NCI-H1092 treated with DMSO at 0.1 percent for 48 hours (cell line): ENCODE results near the gene SUSD3.

Experiments used
- DNase-seq: peaks from one replicate; lab custom pipeline; 2025; lab: John Stamatoyannopoulos, UW

The SUSD3 gene

DNA sequence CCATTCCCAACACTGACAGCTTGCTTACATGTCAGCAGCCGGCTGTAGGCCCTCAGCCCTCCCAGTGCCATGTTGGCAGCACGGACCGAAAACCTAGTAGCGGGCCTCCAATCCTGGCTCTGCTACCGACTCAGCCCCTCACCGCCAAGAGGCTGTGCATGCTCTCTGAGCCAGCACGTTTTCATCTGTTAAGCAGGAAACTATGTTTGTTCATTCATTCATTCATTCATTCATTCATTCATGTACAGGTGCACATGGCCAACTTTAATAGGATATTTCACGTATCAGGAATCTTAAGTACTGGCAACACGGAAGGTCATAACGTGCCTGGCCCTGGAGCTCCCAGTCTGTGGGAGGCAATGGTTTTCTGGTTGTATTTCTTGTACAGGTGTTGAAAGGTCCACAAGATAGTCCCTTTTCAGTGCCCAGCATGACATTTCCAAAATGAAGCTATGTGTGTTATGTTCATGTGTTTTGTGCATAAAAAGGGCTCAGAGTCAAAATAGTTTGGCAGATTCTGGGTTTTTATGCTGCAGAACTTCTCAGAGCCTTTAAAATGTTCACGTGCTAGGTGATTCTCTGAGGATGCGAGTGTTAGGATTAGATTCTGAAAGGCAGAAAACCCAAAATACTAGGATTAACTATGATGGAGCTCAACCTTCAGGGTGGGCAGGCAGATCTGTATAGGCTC, 17.7 kb downstream of the SUSD3 start:
- DNase-seq: no peak

DNA sequence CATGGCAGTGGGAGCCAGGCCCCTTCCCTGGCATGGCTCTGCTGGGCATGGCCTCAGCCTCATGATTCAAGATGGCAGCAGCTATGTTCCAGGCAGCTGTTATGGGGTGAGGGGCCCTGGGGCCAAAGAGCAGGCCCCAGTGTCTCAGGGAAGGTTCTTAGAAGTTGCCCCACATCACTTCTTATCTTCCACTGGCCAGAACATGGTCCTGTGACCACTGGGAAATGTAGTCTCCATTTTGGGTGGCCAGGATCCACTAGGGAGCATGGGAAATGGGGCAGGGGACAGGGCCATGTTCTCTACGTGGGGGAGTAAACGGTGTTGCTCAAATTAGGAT, 18.3 kb downstream of the SUSD3 start:
- no peak for DNase-seq

DNA sequence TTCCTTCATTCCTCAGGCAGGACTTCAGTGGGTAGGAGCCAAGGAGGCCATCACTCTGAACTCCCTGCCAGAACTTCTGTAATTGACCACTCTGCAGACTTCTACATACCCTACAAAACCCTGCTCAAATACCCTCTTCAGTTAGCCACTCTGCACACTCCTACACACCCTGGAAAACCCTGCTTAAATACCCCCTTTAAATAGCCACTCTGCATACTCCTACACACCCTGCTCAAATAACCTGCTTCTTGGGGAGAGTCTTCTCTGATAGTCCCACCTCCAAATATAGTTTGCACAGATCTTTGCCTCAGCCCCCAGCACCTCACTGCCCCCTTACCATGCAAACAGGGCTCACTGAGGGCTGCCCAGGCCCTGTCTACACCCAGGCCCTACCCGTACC, 18.9 kb downstream of the SUSD3 start:
- DNase-seq: no peak

DNA sequence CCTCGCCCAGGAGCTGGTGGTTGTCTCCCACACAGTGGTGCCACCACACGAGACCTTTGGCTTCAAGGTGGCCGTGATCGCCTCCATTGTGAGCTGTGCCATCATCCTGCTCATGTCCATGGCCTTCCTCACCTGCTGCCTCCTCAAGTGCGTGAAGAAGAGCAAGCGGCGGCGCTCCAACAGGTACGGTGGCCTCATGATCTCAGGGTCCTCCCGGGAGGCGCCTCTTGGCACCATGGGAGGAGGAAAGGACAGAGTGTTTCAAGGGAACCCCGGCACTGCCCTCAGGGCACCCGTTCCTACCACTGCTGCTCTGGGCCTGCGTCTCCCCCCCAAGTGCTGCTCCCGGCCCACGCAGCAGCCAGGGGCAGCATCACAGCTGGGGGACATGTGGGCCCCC, 19.3 kb downstream of the SUSD3 start:
- no peak for DNase-seq

DNA sequence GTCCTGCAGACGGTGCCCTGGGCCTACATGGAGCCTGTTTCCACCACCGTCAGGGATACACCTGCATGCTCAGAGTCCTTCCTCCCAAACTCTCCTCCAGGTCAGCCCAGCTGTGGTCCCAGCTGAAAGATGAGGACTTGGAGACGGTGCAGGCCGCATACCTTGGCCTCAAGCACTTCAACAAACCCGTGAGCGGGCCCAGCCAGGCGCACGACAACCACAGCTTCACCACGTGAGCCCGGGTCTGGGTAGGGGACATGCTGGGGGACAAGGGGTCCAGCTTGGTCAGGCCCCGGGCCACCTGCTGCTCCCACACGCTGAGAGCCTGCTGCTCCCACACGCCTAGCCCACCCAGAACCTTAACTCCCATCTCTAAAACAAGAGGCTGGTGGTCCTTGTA, 20.9 kb downstream of the SUSD3 start:
- DNase-seq: no peak

DNA sequence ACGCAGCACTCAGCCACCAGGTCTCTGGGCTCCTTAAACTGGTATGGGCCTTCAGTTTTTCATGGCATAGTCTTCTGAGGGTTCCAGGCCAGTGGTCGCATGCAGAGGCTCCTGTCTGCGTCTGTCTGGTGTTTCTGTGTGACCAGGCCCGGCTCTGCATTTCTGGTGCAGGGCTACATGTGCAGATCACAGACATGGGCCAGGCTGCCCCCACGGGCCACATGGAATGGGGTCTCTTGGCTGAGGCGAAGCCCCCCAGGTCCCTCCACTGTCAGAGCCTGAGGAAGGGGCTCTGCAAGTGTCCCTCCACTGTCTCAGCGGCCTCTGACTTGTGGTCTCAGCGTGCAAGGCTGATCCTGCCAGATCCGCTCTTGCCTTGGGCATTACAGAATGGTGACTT, 21.9 kb downstream of the SUSD3 start:
- no peak for DNase-seq

DNA sequence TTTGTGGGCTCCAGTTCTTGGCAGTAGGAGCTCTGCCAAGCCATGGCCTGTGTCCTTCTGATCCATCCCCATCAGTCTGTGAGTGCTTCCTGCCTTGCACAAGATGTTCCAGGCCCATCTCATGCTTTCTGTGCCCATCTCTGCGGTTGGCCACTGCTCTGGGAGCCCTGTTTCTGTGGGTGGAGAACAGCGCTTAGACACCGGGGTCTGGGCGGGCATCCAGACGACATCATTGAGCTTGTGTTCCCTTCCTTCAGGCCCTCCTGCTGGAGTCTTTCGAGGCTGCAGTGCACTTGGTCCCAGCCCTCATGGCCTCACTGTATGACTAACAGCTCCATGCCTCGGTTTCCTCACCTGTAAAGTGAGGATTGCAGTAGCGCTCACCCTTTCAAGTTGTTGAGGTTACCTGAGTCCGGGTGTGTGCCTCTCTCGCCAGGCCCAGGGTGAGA, 22.6 kb downstream of the SUSD3 start:
- no peak for DNase-seq

DNA sequence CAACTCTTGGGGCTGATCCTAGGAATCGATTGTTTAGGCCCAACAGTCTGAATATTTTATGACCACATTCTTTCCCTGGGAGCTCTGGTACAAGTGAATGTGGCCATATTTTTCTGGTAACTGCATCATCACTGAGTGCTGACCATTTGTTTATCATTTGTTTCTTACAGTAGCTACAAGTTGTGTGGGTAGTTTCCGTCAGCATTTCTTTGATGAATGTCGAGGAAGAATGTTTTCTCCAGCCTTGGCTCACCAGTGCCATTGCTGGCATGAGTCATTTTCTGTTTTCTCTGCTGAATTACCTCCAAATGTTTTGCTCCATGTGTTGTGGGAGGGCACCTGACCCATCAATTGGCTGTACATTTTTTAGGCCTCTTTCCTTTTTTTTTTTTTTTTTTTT, 23.4 kb downstream of the SUSD3 start:
- no peak for DNase-seq

DNA sequence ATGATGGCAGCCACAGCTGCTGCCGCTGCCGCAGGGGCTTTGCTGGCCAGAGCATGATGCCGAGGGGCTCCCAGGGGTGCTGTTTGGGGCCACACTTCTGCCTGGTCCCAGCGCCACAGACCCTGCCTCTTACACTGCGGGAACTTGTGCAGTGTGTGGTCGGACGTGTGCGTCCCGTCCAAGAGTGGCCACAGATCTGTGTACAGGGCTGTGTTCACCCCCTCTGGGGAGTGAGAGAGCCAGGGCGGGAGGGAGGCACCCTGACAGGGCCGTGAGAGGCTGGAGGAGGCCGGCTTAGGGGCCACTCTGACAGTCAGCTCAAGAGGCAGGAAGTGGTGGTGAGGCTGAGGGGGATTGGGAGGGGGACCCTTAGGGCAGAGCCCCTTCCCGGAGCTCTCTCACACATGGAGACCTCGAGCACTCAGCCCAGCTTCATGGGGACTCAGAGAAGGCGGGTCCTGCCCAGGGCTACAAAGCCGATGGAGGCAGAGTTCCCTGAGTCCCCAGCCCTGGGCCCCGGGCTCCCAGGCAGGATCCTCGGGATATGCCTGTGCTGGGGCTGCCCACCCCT, 24.4 kb downstream of the SUSD3 start:
- DNase-seq: no peak

DNA sequence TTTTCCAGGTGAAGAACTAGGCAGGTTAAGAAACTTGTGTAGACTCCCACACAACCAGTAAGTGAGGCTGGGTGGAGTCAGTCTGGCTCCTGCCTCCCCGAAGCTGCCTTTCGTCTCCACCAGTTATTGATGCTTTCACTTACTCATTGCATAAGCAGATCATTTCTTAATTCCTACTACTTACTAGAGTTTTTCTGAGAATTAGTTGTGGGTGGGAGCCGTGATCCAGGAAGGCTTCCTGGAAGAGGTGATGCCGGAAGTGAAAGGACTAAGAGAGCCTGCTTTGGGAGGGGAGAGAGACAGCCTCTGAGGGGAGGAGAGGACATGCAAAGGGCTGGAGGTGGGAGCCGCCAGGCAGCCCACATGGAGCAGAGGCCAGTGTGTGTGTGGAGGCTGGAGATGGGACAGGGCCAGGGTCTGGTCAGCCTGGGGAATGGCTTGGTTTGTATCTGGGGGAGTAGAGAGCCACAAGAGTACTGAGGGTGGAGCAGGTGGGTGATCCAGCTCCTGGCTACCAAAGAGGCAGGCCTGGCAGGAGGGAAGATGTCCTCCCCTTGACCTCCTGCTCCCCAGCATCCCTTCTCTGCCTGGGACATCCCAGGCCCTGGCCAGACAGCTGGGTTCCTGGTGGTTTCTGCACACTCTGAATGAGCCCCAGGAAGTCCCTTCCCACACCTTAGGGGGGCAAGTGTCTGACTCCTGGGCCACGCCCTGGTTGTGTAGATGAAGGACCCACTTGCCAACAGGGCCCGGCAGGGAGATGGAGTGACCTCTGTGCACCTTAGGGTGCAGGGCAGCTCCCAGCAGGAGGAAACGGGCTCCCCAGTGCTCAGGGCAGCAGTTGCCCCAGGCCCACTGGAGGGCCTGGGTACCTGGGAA, 25.3 kb downstream of the SUSD3 start:
- no peak for DNase-seq

DNA sequence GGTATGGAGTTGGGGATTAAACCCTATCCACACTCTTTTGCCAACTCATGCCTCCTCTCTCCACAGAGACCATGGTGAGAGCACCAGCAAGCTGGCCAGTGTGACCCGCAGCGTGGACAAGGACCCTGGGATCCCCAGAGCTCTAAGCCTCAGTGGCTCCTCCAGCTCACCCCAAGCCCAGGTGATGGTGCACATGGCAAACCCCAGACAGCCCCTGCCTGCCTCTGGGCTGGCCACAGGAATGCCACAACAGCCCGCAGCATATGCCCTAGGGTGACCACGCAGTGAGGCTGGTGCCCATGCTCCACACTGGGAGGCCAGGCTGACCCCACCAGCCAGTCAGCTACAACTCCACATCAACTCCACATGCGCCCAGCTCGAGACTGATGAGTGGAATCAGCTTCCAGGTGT, 26.0 kb downstream of the SUSD3 start:
- no peak for DNase-seq

DNA sequence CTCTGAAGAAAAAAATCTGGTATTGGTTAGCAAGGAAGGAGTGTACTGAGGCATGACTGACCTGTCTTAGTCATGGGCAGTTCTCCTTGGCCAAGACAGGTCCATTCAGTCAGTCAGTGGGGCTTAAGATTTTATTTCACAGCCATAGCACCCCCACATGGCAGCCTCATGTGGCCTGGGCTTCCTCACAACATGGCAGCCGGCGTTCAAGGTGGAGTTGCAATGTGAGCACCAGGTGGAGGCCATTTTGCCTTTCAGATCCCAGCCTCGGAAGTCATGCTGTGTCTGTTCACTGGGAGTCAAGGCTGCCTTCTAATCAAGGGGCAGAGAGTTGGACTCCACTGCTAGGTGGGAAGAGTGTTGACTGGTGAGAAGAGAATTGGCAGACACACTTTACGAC, 27.2 kb downstream of the SUSD3 start:
- DNase-seq: no peak

DNA sequence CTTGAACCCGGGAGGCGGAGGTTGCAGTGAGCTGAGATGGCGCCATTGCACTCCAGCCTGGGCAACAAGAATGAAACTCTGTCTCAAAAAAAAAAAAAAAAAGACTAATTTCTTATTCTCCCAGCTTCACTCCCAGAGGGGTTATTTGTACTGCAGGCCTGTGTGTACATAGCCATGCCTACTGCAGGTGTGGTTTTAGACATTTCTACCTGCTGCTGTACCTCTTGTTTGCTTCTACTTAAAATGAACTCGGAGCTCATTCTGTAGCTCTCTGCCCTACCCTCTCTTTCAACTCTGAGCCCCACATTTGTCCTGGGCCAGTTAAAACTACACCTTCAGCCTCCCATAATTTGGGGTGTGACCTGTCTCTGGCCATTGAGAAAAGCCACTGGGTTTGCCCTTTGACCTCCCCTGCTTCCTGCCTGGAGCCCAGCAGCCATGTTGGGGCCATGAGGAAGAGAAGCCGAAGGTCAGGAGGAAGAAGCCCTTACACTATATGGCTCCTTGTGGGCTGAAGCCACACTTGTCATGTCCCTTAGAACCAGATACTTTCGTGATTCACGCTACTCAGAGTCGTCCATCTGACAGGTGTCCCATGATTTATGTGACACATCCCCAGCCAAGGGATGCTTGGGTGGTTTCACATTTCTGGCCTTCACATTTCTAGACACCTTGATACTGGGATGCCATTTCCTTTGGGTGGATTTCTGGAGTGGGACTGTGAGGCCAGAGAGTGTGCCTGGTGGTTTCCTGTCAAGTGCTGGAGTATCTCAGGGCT, 28.1 kb downstream of the SUSD3 start:
- DNase-seq: no peak

DNA sequence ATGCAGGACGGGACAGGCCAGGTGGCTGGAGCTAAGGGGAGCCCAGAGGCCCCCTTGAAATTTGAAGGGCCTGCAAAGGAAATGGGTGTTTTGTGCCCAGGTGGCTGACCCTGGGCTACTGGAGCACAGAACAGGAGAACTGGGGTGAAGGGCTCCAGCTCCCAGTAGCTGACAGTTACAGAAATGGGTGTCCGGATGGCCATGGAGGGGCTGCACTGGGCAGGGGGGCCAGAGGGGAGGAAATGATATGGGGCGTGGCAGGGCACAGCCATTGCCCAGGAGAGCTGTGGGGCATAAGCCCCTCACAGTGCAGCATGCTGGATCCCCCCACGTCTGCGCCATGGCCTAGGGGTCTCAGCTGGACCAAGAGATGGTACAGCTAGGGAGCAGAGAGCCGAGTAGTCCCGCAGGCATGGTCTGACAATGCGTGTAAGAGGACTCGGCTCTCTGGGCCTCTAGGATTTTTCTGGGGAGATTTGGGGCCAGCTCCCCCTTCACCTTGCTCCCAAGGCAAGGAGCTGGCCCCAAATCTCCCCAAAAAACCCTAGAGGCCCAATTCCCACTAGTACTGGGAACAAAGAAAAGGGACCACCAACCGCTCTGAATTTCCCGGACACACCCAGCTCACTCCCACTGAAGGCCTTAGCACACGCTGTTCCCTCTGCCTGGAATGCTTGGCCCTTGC, 29.6 kb downstream of the SUSD3 start:
- no peak for DNase-seq

DNA sequence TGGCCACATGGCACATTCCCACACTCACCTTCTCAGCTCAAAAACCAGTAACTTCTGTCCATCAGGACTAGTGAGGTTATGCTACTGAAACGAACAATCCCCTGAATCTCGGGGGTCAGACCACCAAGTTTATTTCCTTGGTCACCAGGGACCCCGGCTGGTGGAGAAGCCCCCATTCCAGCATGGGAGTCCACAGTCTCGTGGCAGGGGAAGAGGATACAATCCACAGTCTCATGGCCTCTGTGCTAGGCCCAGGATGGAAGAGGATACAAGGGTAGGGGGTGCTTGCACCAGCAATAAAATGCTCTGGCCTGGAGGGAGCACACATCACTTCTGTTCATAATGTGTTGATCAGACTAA, 30.1 kb downstream of the SUSD3 start:
- no peak for DNase-seq

DNA sequence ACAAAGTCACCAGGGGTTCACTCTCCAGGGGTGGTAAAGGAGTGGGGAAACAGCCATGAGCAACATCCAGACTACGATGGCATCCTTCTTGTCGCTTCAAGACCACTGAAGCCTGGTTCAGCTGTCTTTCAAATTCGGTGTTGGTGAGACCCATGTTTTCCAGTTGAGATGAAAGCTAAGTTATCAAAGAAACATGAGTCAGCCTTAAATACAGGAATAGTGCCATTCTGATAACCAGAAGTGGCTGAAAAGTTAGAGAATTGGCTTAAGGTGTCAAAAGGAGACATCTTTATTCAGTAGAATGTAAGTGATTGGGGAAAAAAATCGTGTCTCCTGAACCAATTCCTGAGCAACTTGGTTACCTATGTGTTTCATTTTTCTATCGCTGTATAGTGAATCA, 30.5 kb downstream of the SUSD3 start:
- DNase-seq: no peak

DNA sequence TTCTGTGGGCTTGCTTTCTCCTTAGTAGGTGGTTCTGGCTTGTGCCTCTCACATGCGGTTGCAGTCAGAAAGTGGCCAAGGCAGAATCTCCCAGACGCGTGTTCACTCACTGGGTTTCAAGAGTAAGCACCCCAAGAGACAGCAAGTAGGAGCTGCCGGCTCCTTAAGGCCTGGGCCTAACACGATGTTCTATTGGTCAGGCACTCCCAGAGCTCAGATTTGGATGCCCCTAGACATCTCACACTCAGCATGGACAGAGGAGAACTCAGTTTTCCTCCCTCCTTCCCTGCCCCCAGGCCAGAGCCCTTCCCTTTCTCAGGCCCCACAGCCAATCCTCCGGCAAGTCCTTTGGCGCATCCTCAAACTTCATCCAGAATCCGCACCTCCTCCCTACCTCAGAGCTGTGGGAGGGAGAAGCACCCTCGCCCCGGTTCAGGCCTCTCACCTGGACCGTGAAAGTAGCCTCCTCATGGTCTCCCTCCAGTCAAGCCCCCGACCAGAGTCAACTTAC, 31.0 kb downstream of the SUSD3 start:
- no peak for DNase-seq

DNA sequence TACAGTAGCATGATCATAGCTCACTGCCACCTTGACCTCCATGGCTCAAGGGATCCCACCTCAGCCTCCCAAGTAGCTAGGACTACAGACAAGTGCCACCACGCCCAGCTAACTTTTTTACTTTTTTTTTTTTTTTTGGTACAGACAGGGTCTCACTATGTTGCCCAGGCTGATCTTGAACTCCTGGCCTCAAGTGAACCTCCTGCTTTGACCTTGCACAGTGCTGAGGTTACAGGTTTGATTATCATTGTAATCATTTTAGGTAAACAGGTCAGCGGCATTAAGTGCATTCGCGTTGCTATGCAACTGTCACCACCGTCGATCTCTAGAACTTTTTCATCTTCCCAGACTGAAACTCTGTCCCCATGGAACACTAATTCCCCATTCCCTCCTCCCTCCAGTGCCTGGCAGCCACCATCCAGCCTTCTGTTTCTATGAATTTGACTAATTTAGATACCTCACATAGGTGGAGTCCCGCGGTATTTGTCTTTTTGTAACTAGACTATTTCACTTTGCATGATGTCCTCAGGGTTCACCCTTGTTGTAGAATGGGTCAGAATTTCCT, 31.7 kb downstream of the SUSD3 start:
- no peak for DNase-seq

DNA sequence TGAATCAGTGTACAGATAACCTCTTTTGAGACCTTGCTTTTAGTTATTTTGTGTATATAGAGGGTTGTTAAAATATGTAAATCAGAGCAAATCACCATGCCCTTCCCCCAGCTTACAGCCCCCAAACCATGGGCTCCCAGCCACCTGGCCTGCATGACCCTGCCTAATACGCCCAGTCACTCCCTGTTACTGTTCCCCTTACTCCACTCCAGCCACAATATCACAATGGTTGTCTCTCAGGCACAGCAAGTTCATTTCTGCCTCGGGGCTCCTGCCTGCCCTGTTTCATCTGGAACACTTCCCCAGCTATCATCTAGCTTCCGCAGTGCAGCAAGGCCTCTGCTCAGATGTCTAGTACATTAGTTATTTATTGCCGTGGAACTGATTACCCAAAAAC, 32.6 kb downstream of the SUSD3 start:
- no peak for DNase-seq

DNA sequence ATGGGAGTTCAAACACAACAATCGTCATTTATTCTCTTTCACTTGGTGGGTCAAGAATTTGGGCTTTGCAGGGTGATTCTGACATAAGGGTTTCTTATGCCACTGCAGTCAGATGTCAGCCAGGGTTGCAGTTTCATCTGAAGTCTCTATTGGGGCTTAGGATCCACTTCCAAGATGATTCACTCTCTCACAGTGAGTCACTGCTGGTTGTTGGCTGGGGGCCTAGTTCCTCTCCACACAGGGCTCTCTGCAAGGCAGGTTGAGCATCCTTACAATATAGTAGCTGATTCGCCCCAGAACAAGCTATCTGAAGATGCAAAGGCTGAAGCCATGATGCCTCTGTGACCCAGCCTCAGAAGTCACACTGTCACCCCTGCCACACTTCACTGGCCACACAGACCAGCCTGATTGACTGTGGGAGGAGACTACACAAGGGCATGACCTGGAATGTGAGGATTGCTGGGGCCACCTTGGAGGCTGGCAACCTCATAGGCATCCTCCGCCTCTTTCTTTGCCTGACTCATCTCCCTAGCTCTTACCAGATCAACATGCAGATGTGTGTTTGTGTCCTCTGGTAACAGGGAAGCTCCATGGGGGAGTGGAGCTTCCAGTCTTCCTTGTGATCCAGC, 33.1 kb downstream of the SUSD3 start:
- DNase-seq: no peak
